GM23338 (cell line): Measurements from ENCODE around the gene TNFSF8. TPM values are rescaled to one million over a fixed set of nuclear protein-coding genes. Genes with fewer than 3 reads are reported as not detected.

Source experiments
- ATAC-seq: fragments of 200-7000 bp; cut with Tn5 transposase; 3 replicates; pipeline ENCODE4 v1.9.1; 2020
- DNase-seq: peaks from one replicate; pipeline ENCODE4 v3.0.0-alpha.2; 2015; ENCODE audit warnings: low spot score
- H2AFZ ChIP-seq: fragments of 200-600 bp; sonication (generic); 2 replicates; pipeline ENCODE4 v1.8.0; 2016; ENCODE audit warnings: antibody characterized with exemption, mild to moderate bottlenecking, moderate library complexity
- H3F3A ChIP-seq: fragments of 200-600 bp; sonication (generic); replicated peaks from 2 replicates; pipeline ENCODE4 v1.8.0; 2017; ENCODE audit warnings: antibody characterized with exemption, mixed run types, low read depth
- H3K27ac ChIP-seq: fragments of 200-600 bp; sonication (generic); 2 replicates; pipeline ENCODE4 v1.6.1; 2016; ENCODE audit warnings: low read depth
- H3K27me3 ChIP-seq: fragments of 200-600 bp; sonication (generic); 2 replicates; pipeline ENCODE4 v1.8.0; 2016; ENCODE audit warnings: mild to moderate bottlenecking, mixed run types, moderate library complexity; ENCODE audit not compliant: insufficient read depth
- H3K36me3 ChIP-seq: fragments of 200-600 bp; sonication (generic); 2 replicates; pipeline ENCODE4 v1.8.0; 2016; ENCODE audit warnings: mild to moderate bottlenecking; ENCODE audit not compliant: insufficient read depth
- H3K4me1 ChIP-seq: fragments of 200-600 bp; sonication (generic); 2 replicates; pipeline ENCODE4 v1.8.0; 2016; ENCODE audit warnings: mild to moderate bottlenecking, moderate library complexity; ENCODE audit not compliant: insufficient read depth
- H3K4me2 ChIP-seq: fragments of 200-600 bp; sonication (generic); 2 replicates; pipeline ENCODE4 v1.7.1; 2017; ENCODE audit warnings: mixed run types
- H3K4me3 ChIP-seq: fragments of 200-600 bp; sonication (generic); 2 replicates; pipeline ENCODE4 v1.6.1; 2016; ENCODE audit warnings: mixed run types
- H3K79me2 ChIP-seq: fragments of 200-600 bp; sonication (generic); replicated peaks from 2 replicates; pipeline ENCODE4 v1.8.0; 2017; ENCODE audit warnings: mild to moderate bottlenecking; ENCODE audit not compliant: insufficient read depth
- H3K9me2 ChIP-seq: fragments of 200-600 bp; sonication (generic); 2 replicates; pipeline ENCODE4 v1.8.0; 2017; ENCODE audit not compliant: insufficient read depth
- H4K20me1 ChIP-seq: fragments of 200-600 bp; sonication (generic); replicated peaks from 2 replicates; pipeline ENCODE4 v1.8.0; 2017; ENCODE audit warnings: mild to moderate bottlenecking; ENCODE audit not compliant: insufficient read depth
- H3K27ac Mint-ChIP-seq: 2 replicates; pipeline ENCODE4 v1.8.0; 2020; ENCODE audit warnings: inconsistent platforms, mild to moderate bottlenecking, moderate library complexity, mixed read lengths
- H3K27me3 Mint-ChIP-seq: 3 replicates; pipeline ENCODE4 v1.8.0; 2022; ENCODE audit warnings: low read depth, mild to moderate bottlenecking, moderate library complexity, mixed read lengths, inconsistent platforms; ENCODE audit not compliant: insufficient read depth, poor library complexity
- H3K36me3 Mint-ChIP-seq: 3 replicates; pipeline ENCODE4 v1.8.0; 2021; ENCODE audit warnings: low read depth, mild to moderate bottlenecking, inconsistent platforms, moderate library complexity, mixed read lengths
- H3K4me1 Mint-ChIP-seq: 3 replicates; pipeline ENCODE4 v1.8.0; 2020; ENCODE audit warnings: mild to moderate bottlenecking, inconsistent platforms, mixed read lengths
- H3K4me3 Mint-ChIP-seq: 3 replicates; pipeline ENCODE4 v1.8.0; 2021; ENCODE audit warnings: moderate library complexity, mild to moderate bottlenecking, inconsistent platforms, mixed read lengths
- H3K9me3 Mint-ChIP-seq: 3 replicates; pipeline ENCODE4 v1.8.0; 2020; ENCODE audit warnings: moderate library complexity, mild to moderate bottlenecking, inconsistent platforms, mixed read lengths
- CREB1 ChIP-seq: fragments of 250-450 bp; sonication (Bioruptor Pico); IDR thresholded peaks from 2 replicates; pipeline ENCODE4 v1.5.0; 2020; ENCODE audit warnings: low read depth, mild to moderate bottlenecking, moderate library complexity
- EZH2 ChIP-seq: fragments of 200-600 bp; sonication (generic); IDR thresholded peaks from one replicate; pipeline ENCODE4 v1.8.0; 2017; ENCODE audit warnings: antibody characterized with exemption, mild to moderate bottlenecking, low read depth; ENCODE audit not compliant: unreplicated experiment
- POLR2AphosphoS5 ChIP-seq: IDR thresholded peaks from 2 replicates; pipeline ENCODE4 v1.6.1; 2016; ENCODE audit warnings: antibody characterized with exemption, low read depth
- ZNF331 ChIP-seq: fragments of 250-450 bp; sonication (Bioruptor Pico); IDR thresholded peaks from 2 replicates; pipeline ENCODE4 v1.5.0; 2020; ENCODE audit warnings: low read depth, mild to moderate bottlenecking, moderate library complexity
- polyA plus RNA-seq: library from polyadenylated mRNA; unstranded; fragments of >200 nt; fragmentation: Nextera tagmentation; extraction: Ambion mirVana; gene quantifications from 2 replicates; pipeline ENCODE4 v1.2.1, GENCODE V29; 2016
- total RNA-seq: library from RNA; depleted of rRNA; stranded (reverse); fragments of >200 nt; shearing (Covaris generic); gene quantifications from 2 replicates; pipeline ENCODE4 v1.2.3, GENCODE V29; 2014
- TF ChIP-seq, protein P1 (sequence below): IDR thresholded peaks from one replicate; pipeline ENCODE4 v1.6.1; 2018; ENCODE audit warnings: antibody characterized with exemption; ENCODE audit not compliant: unreplicated experiment
- TF ChIP-seq, protein P2 (sequence below), 2 experiments: fragments of 200-600 bp in 1 of 2; sonication (generic) in 1 of 2; conservative IDR thresholded peaks; 2 replicates each; pipeline versions ENCODE4 v1.5.1 to v1.6.1; 2016 to 2017; ENCODE audit warnings: antibody characterized with exemption in 2 of 2, low read depth in 2 of 2, mild to moderate bottlenecking in 2 of 2, moderate library complexity in 1 of 2
- TF ChIP-seq, protein P3 (sequence below): fragments of 250-450 bp; sonication (Bioruptor Pico); IDR thresholded peaks from 2 replicates; pipeline ENCODE4 v1.5.0; 2020; ENCODE audit warnings: mild to moderate bottlenecking, moderate library complexity

TNFSF8 gene
- total and polyA plus RNA-seq, 2 experiments from 2014 or later = not detected

DNA sequence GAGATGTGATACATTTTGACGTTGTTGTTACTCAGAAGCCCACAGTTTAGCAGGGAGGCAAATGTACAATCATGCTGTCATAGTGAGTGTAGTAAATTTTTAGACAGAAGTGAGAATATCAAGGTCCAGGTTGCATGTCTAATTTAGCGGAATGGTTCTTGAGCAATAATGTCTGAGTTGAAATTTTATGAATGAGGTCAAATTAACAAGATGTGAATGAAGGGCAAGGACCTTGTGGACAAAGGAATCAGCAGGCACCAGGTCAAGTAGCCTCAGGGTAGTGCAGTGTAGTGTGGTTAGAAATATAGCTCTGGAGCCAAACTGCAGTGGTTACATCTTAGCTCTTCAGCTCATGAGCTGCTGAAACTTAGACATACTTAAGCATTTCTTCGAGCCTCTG lies 36.2 kb downstream of the TNFSF8 start:
- H3K4me1 Mint-ChIP-seq = peaks cover 12% of the 10 kb centered on the region
- 0 out of 2 replicates have a peak, but pooled peaks cover 3% of the 10 kb centered on the region for H3K9me2 ChIP-seq
- H3K4me2 ChIP-seq = no peak overlapping the region
- no peaks in the 10 kb centered on the region for H3K36me3 Mint-ChIP-seq
- no peak overlapping the region for H2AFZ ChIP-seq
- ATAC-seq = no peak
- TF ChIP-seq, protein P1, sequence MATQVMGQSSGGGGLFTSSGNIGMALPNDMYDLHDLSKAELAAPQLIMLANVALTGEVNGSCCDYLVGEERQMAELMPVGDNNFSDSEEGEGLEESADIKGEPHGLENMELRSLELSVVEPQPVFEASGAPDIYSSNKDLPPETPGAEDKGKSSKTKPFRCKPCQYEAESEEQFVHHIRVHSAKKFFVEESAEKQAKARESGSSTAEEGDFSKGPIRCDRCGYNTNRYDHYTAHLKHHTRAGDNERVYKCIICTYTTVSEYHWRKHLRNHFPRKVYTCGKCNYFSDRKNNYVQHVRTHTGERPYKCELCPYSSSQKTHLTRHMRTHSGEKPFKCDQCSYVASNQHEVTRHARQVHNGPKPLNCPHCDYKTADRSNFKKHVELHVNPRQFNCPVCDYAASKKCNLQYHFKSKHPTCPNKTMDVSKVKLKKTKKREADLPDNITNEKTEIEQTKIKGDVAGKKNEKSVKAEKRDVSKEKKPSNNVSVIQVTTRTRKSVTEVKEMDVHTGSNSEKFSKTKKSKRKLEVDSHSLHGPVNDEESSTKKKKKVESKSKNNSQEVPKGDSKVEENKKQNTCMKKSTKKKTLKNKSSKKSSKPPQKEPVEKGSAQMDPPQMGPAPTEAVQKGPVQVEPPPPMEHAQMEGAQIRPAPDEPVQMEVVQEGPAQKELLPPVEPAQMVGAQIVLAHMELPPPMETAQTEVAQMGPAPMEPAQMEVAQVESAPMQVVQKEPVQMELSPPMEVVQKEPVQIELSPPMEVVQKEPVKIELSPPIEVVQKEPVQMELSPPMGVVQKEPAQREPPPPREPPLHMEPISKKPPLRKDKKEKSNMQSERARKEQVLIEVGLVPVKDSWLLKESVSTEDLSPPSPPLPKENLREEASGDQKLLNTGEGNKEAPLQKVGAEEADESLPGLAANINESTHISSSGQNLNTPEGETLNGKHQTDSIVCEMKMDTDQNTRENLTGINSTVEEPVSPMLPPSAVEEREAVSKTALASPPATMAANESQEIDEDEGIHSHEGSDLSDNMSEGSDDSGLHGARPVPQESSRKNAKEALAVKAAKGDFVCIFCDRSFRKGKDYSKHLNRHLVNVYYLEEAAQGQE = no peak
- no peak for TF ChIP-seq EZH2
- no peak for TF ChIP-seq CREB1 (CRISPR knock-in tag)
- TF ChIP-seq, protein P2, sequence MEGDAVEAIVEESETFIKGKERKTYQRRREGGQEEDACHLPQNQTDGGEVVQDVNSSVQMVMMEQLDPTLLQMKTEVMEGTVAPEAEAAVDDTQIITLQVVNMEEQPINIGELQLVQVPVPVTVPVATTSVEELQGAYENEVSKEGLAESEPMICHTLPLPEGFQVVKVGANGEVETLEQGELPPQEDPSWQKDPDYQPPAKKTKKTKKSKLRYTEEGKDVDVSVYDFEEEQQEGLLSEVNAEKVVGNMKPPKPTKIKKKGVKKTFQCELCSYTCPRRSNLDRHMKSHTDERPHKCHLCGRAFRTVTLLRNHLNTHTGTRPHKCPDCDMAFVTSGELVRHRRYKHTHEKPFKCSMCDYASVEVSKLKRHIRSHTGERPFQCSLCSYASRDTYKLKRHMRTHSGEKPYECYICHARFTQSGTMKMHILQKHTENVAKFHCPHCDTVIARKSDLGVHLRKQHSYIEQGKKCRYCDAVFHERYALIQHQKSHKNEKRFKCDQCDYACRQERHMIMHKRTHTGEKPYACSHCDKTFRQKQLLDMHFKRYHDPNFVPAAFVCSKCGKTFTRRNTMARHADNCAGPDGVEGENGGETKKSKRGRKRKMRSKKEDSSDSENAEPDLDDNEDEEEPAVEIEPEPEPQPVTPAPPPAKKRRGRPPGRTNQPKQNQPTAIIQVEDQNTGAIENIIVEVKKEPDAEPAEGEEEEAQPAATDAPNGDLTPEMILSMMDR (conservative IDR thresholded peaks at IDR 0.05; ENCODE audit: low read depth in 2 of 2) = no peak
- TF ChIP-seq, protein P3, sequence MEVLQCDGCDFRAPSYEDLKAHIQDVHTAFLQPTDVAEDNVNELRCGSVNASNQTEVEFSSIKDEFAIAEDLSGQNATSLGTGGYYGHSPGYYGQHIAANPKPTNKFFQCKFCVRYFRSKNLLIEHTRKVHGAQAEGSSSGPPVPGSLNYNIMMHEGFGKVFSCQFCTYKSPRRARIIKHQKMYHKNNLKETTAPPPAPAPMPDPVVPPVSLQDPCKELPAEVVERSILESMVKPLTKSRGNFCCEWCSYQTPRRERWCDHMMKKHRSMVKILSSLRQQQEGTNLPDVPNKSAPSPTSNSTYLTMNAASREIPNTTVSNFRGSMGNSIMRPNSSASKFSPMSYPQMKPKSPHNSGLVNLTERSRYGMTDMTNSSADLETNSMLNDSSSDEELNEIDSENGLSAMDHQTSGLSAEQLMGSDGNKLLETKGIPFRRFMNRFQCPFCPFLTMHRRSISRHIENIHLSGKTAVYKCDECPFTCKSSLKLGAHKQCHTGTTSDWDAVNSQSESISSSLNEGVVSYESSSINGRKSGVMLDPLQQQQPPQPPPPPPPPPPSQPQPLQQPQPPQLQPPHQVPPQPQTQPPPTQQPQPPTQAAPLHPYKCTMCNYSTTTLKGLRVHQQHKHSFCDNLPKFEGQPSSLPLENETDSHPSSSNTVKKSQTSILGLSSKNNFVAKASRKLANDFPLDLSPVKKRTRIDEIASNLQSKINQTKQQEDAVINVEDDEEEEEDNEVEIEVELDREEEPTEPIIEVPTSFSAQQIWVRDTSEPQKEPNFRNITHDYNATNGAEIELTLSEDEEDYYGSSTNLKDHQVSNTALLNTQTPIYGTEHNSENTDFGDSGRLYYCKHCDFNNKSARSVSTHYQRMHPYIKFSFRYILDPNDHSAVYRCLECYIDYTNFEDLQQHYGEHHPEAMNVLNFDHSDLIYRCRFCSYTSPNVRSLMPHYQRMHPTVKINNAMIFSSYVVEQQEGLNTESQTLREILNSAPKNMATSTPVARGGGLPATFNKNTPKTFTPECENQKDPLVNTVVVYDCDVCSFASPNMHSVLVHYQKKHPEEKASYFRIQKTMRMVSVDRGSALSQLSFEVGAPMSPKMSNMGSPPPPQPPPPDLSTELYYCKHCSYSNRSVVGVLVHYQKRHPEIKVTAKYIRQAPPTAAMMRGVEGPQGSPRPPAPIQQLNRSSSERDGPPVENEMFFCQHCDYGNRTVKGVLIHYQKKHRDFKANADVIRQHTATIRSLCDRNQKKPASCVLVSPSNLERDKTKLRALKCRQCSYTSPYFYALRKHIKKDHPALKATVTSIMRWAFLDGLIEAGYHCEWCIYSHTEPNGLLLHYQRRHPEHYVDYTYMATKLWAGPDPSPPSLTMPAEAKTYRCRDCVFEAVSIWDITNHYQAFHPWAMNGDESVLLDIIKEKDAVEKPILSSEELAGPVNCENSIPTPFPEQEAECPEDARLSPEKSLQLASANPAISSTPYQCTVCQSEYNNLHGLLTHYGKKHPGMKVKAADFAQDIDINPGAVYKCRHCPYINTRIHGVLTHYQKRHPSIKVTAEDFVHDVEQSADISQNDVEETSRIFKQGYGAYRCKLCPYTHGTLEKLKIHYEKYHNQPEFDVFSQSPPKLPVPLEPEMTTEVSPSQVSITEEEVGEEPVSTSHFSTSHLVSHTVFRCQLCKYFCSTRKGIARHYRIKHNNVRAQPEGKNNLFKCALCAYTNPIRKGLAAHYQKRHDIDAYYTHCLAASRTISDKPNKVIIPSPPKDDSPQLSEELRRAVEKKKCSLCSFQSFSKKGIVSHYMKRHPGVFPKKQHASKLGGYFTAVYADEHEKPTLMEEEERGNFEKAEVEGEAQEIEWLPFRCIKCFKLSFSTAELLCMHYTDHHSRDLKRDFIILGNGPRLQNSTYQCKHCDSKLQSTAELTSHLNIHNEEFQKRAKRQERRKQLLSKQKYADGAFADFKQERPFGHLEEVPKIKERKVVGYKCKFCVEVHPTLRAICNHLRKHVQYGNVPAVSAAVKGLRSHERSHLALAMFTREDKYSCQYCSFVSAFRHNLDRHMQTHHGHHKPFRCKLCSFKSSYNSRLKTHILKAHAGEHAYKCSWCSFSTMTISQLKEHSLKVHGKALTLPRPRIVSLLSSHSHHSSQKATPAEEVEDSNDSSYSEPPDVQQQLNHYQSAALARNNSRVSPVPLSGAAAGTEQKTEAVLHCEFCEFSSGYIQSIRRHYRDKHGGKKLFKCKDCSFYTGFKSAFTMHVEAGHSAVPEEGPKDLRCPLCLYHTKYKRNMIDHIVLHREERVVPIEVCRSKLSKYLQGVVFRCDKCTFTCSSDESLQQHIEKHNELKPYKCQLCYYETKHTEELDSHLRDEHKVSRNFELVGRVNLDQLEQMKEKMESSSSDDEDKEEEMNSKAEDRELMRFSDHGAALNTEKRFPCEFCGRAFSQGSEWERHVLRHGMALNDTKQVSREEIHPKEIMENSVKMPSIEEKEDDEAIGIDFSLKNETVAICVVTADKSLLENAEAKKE (CRISPR knock-in tag) = no peak
- no peak for TF ChIP-seq ZNF331
- TF ChIP-seq POLR2AphosphoS5 = no peak
- H3K36me3 ChIP-seq = no peaks in the 10 kb centered on the region
- no peak overlapping the region for H3K4me3 Mint-ChIP-seq
- H3K27me3 Mint-ChIP-seq = peaks cover 4% of the 10 kb centered on the region
- no peak overlapping the region for H3K4me3 ChIP-seq
- no peaks in the 10 kb centered on the region for H3K79me2 ChIP-seq
- H3K27ac ChIP-seq = no peak overlapping the region
- H3K27me3 ChIP-seq = no peaks in the 10 kb centered on the region
- no peaks in the 10 kb centered on the region for H3K9me3 Mint-ChIP-seq
- no peaks in the 10 kb centered on the region for H4K20me1 ChIP-seq
- H3F3A ChIP-seq = no peaks in the 10 kb centered on the region
- H3K27ac Mint-ChIP-seq = no peak overlapping the region
- H3K4me1 ChIP-seq = no peaks in the 10 kb centered on the region; the same call in 1 of the 2 replicates
- DNase-seq = no peak
